ENCODE results near the gene ZC2HC1B. TPM values are rescaled to one million over a fixed set of nuclear protein-coding genes. Genes with fewer than 3 reads are reported as not detected.

The ZC2HC1B gene
- total RNA-seq, 1 experiment from 2014 or later, result not detected

- no peak for TF ChIP-seq ATF3 (IDR thresholded peaks at IDR 0.05)
- TF ChIP-seq REST (IDR thresholded peaks at IDR 0.05; ENCODE audit: low read depth), result no peak
- no peak for TF ChIP-seq SRF (IDR thresholded peaks at IDR 0.05; ENCODE audit: low read depth)
- no peak for TF ChIP-seq EZH2phosphoT487 (IDR thresholded peaks at IDR 0.05; ENCODE audit: borderline replicate concordance)
- no peak for TF ChIP-seq POLR2AphosphoS5 (IDR thresholded peaks at IDR 0.05; ENCODE audit: low read depth, low read length)
Observed at GRCh38 chr6:143838395-143838794, 25.9 kb upstream of the ZC2HC1B start (continued).

GRCh38 chr6:143839196-143839595 lies 25.1 kb upstream of the ZC2HC1B start:
- ATAC-seq (no peak), DNase-seq (ENCODE audit: low read depth, low spot score) (no peak)
- no peaks in the 10 kb centered on the region for H4K20me1 ChIP-seq (ENCODE audit: insufficient read depth)
- no peaks in the 10 kb centered on the region for H3K9me3 ChIP-seq (ENCODE audit: control insufficient read depth in 1 of 2, insufficient read depth in 1 of 2, low read depth in 1 of 2, low read length in 2 of 2)
- H3K4me1 ChIP-seq (ENCODE audit: control insufficient read depth in 1 of 2, insufficient read depth in 2 of 2, low read length in 2 of 2), result peaks cover under 1 to 7% of the 10 kb centered on the region in 2 experiments; a peak in 3 of 4 replicates
- no peak overlapping the region for H3K9ac ChIP-seq (ENCODE audit: low read length)
- TF ChIP-seq ATF3 (IDR thresholded peaks at IDR 0.05) (no peak), EZH2 (IDR thresholded peaks at IDR 0.05) (no peak), MAX (IDR thresholded peaks at IDR 0.05) (no peak), EGR1 (IDR thresholded peaks at IDR 0.05; ENCODE audit: low read depth) (no peak), SP1 (IDR thresholded peaks at IDR 0.05; ENCODE audit: low read depth) (no peak), ZNF274 (IDR thresholded peaks at IDR 0.05; ENCODE audit: low read depth, low read length) (no peak), SRF (IDR thresholded peaks at IDR 0.05; ENCODE audit: low read depth) (no peak), CTCF (IDR thresholded peaks at IDR 0.05 in 2 of 3, conservative IDR thresholded peaks at IDR 0.05 in 1 of 3; ENCODE audit: borderline replicate concordance in 1 of 3, insufficient read depth in 1 of 3, low read depth in 2 of 3, low read length in 2 of 3) (no peak)
- H3K27ac ChIP-seq (ENCODE audit: low read depth, low read length), result no peak overlapping the region
- ChIA-PET CTCF (no interaction called here), POLR2A (no interaction called here), RAD21 (ENCODE audit: low non-redundant PET in 1 of 2, low total read pairs in 2 of 2, uncharacterized antibody in 2 of 2, unreplicated experiment in 2 of 2) (no interaction called here)
- peaks cover 11% of the 10 kb centered on the region for H3K79me2 ChIP-seq (ENCODE audit: insufficient read depth, low read length)
- H3K27me3 ChIP-seq (ENCODE audit: insufficient read depth, low read length), result no peaks in the 10 kb centered on the region
- H3K36me3 ChIP-seq (ENCODE audit: control insufficient read depth in 1 of 2, insufficient read depth in 2 of 2, low read length in 2 of 2), result no peaks in the 10 kb centered on the region
- no TSS peak for BruUV-seq (replicated peaks)
- intact Hi-C loops (cut with micrococcal nuclease), result no loop called here
- no peak overlapping the region for H2AFZ ChIP-seq (ENCODE audit: low read depth, low read length, poor library complexity, severe bottlenecking)
- no peak overlapping the region for H3K4me3 ChIP-seq (replicated peaks in 1 of 2; ENCODE audit: low read depth in 1 of 2, low read length in 2 of 2)
- no peak overlapping the region for H3K4me2 ChIP-seq (ENCODE audit: low read length)
- H3K9me2 ChIP-seq (ENCODE audit: insufficient read depth), result no peaks in the 10 kb centered on the region
